Adrenal gland (tissue), 5 donors: ENCODE measurements around the gene PSMA8.

Source experiments
- CTCF ChIP-seq, 6 experiments: fragments of 450-650 bp in 4 of 6; fragments of 200-600 bp in 2 of 6; sonication (generic) in 1 of 6; IDR thresholded peaks; 1 replicate in 5 of 6; 2 replicates in 1 of 6; pipeline versions ENCODE4 v1.5.1 to v1.8.0; 2016 to 2021; ENCODE audit warnings: antibody characterized with exemption in 6 of 6, mild to moderate bottlenecking in 2 of 6, moderate library complexity in 1 of 6
- POLR2A ChIP-seq, 2 donors: fragments of 450-650 bp; IDR thresholded peaks; one replicate each; pipeline ENCODE4 v1.6.1; 2017; ENCODE audit warnings: antibody characterized with exemption in 2 of 2, mild to moderate bottlenecking in 2 of 2, moderate library complexity in 1 of 2
- donor health status: DM: no; HTN: no; CAD: no.

GRCh38 chr18:26103579-26103978, 30.1 kb upstream of the PSMA8 start:
- TF ChIP-seq CTCF (IDR thresholded peaks at IDR 0.05) = no peak
- no peak for TF ChIP-seq POLR2A (IDR thresholded peaks at IDR 0.05)
